Choroid plexus epithelial cell (primary cell): ENCODE data around the gene PGM5.

Experiments
- DNase-seq: peaks from one replicate; pipeline ENCODE4 v3.0.0-alpha.2; 2010; ENCODE audit warnings: low read depth
- H3K4me3 ChIP-seq: 2 replicates; pipeline ENCODE4 v1.5.1; 2011; ENCODE audit warnings: low read depth, mild to moderate bottlenecking, control low read depth, low read length, moderate library complexity
- CTCF ChIP-seq: conservative IDR thresholded peaks from 2 replicates; pipeline ENCODE4 v1.5.1; 2011; ENCODE audit warnings: low read depth, mild to moderate bottlenecking, control low read depth, inconsistent platforms, low read length, moderate library complexity

Gene PGM5

GRCh38 chr9:68488126-68488525 lies 131.7 kb downstream of the PGM5 start:
- no peak for DNase-seq
- H3K4me3 ChIP-seq, result no peak overlapping the region
- no peak for TF ChIP-seq CTCF

- TF ChIP-seq CTCF, result no peak
- no peak overlapping the region for H3K4me3 ChIP-seq
- DNase-seq, result peak; percentile 18
Measured at GRCh38 chr9:68489646-68490045, 133.2 kb downstream of the PGM5 start.

GRCh38 chr9:68492806-68493205 lies 136.4 kb downstream of the PGM5 start:
- DNase-seq, result no peak
- no peak overlapping the region for H3K4me3 ChIP-seq
- TF ChIP-seq CTCF, result no peak

GRCh38 chr9:68493541-68493940 lies 137.1 kb downstream of the PGM5 start:
- DNase-seq, result no peak
- no peak for TF ChIP-seq CTCF

GRCh38 chr9:68493958-68494577 lies 137.7 kb downstream of the PGM5 start:
- no peak overlapping the region for H3K4me3 ChIP-seq
- no peak for TF ChIP-seq CTCF
- no peak for DNase-seq

More at GRCh38 chr9:68493541-68493940, 137.1 kb downstream of the PGM5 start:
- H3K4me3 ChIP-seq, result no peak overlapping the region

GRCh38 chr9:68495247-68495646 lies 138.8 kb downstream of the PGM5 start:
- TF ChIP-seq CTCF, result no peak
- no peak overlapping the region for H3K4me3 ChIP-seq
- no peak for DNase-seq

- no peak for TF ChIP-seq CTCF
- no peak for DNase-seq
- no peak overlapping the region for H3K4me3 ChIP-seq
Measured at GRCh38 chr9:68496356-68496755, 139.9 kb downstream of the PGM5 start.
